Pancreas (tissue), 10 donors: Measurements from ENCODE around the gene NETO2. TPM values are rescaled to one million over a fixed set of nuclear protein-coding genes. Genes with fewer than 3 reads are reported as not detected.

ENCODE experiments used
- ATAC-seq, 4 donors: fragments of 200-7000 bp; cut with Tn5 transposase; one replicate each; pipeline versions ENCODE4 v1.8.0 to v1.9.1; 2020; ENCODE audit warnings: mild to moderate bottlenecking in 4 of 4, moderate library complexity in 4 of 4
- DNase-seq, 6 donors: peaks; one replicate each; pipeline ENCODE4 v3.0.0-alpha.2; 2020
- FAIRE-seq: peaks from 2 replicates; lab custom pipeline; 2012; peaks lifted over from hg19 to GRCh38; lab: Jason Lieb, UNC
- H3K27ac ChIP-seq, 4 donors: fragments of 200-600 bp; sonication (generic); 1 replicate in 3 of 4; 2 replicates in 1 of 4; pipeline versions ENCODE4 v1.5.0 to v1.8.0; 2020
- H3K27me3 ChIP-seq, 4 donors: fragments of 200-600 bp; one replicate each; pipeline ENCODE4 v1.8.0; 2021
- H3K36me3 ChIP-seq, 3 donors: fragments of 200-600 bp; sonication (generic) in 1 of 3; one replicate each; pipeline versions ENCODE4 v1.5.0 to v1.8.0; 2020 to 2021
- H3K4me1 ChIP-seq, 3 donors: fragments of 200-600 bp; one replicate each; pipeline ENCODE4 v1.8.0; 2021
- H3K4me3 ChIP-seq, 4 donors: fragments of 200-600 bp; sonication (generic) in 2 of 4; one replicate each; pipeline versions ENCODE4 v1.5.0 to v1.8.0; 2020 to 2021
- H3K9me3 ChIP-seq, 4 donors: fragments of 200-600 bp; one replicate each; pipeline ENCODE4 v1.8.0; 2021
- WGBS, 2 donors: extraction: QIAGEN DNeasy Blood & Tissue Kit; methylation state at CpG; one replicate each; pipeline ENCODE4 v1.1.7; 2013; 5-methylcytosine and 5-hydroxymethylcytosine counted together
- intact Hi-C, 3 donors: fragments of 100-400 bp; cut with DNase I; formaldehyde crosslinking; loops; one replicate each; pipeline versions ENCODE4 v1.11.1 to v1.14.2; 2022
- polyA plus RNA-seq, 2 donors: library from polyadenylated mRNA; stranded (reverse); fragments of 200-250 nt; gene quantifications; one replicate each; pipeline ENCODE4 v1.2.3, GENCODE V29; 2013
- total RNA-seq, 6 donors: library from RNA; stranded (reverse); fragmentation: NEBNext Ultra II Directional in 4 of 6; extraction: Animal tissue kit (Norgen Biotek cat#: 25700) in 4 of 6; gene quantifications; one replicate each; pipeline versions ENCODE4 v1.2.1 to v1.2.4, GENCODE V29; 2021 to 2023
- TF ChIP-seq, protein P1 (sequence below), 4 donors: fragments of 200-600 bp; sonication (generic) in 3 of 4; IDR thresholded peaks; one replicate each; pipeline versions ENCODE4 v1.5.0 to v1.8.0; 2021; ENCODE audit warnings: antibody characterized with exemption in 4 of 4
- donor health status: healthy with polysubstance abuse.
- donor health status: DM: no; HTN: no; CAD: no; lungs with moderate emphysema.
- donor health status: DM: no; HTN: no; CAD: no.
- donor health status: control.
- donor health status: control.
- donor health status: Bipolar disorder and iron deficiency.
- donor health status: DM: yes; HTN: yes; CAD: no.
- donor health status: DM: no; HTN: no; CAD: no.
- donor health status: DM: no; HTN: no; CAD: no.
- donor health status: DM: yes; HTN: yes; CAD: no.

NETO2 gene
- total and polyA plus RNA-seq, 8 donors: 0.12 to 2.9 (median 0.57) TPM

DNA sequence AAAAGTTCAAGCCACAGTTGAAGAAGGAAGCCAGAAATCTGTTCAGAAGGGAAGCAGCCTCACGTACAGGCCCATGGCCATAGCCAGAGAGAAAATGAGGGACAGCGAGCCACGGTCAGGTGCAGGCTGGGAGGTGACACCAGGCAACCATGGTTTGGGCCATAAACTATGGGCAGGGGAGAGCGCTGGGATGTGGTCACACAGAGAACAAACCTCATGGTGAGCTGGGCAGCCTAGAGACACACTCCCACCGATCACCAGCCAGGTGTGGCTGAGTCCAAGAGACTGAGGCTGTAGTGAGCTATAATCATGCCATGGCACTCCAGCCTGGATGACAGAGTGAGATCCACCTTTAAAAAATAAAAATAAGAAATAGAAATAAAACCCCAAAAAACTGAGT lies 76.5 kb downstream of the NETO2 start:
- no peaks in the 10 kb centered on the region for H3K9me3 ChIP-seq
- H3K4me1 ChIP-seq: no peaks in the 10 kb centered on the region
- ATAC-seq (no peak), FAIRE-seq (no peak), DNase-seq (no peak)
- WGBS, 2 donors: 86 to 94% methylated on average over 5 of the region's 5 CpGs
- intact Hi-C loops: no loop called here
- no peak overlapping the region for H3K4me3 ChIP-seq
- TF ChIP-seq, protein P1, sequence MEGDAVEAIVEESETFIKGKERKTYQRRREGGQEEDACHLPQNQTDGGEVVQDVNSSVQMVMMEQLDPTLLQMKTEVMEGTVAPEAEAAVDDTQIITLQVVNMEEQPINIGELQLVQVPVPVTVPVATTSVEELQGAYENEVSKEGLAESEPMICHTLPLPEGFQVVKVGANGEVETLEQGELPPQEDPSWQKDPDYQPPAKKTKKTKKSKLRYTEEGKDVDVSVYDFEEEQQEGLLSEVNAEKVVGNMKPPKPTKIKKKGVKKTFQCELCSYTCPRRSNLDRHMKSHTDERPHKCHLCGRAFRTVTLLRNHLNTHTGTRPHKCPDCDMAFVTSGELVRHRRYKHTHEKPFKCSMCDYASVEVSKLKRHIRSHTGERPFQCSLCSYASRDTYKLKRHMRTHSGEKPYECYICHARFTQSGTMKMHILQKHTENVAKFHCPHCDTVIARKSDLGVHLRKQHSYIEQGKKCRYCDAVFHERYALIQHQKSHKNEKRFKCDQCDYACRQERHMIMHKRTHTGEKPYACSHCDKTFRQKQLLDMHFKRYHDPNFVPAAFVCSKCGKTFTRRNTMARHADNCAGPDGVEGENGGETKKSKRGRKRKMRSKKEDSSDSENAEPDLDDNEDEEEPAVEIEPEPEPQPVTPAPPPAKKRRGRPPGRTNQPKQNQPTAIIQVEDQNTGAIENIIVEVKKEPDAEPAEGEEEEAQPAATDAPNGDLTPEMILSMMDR (IDR thresholded peaks at IDR 0.05): no peak
- no peaks in the 10 kb centered on the region for H3K27me3 ChIP-seq
- H3K27ac ChIP-seq: no peak overlapping the region
- H3K36me3 ChIP-seq: no peaks in the 10 kb centered on the region

DNA sequence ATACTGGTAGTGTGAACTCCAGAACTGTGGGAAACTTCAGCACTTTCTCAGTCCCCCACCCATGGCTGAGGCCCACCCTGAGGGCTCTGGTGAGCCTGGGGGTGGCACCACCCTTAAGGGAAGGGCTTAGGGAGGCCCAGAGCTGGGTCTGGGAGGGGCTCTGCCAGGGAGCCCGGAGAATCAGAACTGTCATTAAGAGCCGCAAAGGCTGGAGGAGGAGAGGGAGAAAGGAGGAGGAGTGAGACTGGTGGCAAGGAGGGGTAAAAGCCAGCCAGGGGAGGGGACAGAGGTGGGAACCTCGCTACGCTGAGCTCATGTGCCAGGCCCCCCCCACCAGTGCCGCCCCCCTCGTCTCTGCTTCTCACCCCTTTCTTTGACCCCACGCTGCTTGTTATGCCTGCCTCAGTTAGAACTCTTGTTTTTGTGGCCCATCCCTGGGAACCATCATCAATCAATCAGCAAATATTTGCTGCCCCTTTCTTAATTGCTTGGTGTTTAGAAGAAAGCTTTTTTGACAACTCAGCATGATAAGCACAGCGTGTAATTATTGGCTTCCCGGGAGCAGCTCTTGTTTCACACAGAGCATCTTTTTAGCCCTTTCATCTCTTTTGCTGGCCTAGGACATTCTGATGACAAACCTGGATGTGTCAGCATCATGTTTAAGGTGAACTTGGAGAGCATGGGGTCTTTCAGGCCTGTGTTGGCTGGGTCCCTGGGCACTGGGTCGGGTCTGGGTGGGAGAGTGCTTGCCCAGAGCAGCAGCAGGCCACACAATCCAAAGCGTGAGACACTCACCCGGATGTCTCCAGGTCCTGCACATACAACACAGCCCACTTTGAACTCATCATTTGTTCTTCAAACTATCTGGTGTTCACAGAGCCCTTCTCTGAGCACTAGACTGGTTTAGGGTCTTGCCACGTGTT lies 77.7 kb downstream of the NETO2 start:
- intact Hi-C loops: no loop called here
- Histone ChIP-seq H3K36me3 (no peaks in the 10 kb centered on the region), H3K9me3 (no peaks in the 10 kb centered on the region), H3K27ac (no peak overlapping the region), H3K27me3 (no peaks in the 10 kb centered on the region), H3K4me1 (no peaks in the 10 kb centered on the region), H3K4me3 (no peak overlapping the region)
- FAIRE-seq (no peak), DNase-seq (no peak), ATAC-seq (no peak)
- TF ChIP-seq, protein P1 (IDR thresholded peaks at IDR 0.05): no peak
- 40 to 49% methylated on average over 13 of the region's 13 CpGs for WGBS, 2 donors

DNA sequence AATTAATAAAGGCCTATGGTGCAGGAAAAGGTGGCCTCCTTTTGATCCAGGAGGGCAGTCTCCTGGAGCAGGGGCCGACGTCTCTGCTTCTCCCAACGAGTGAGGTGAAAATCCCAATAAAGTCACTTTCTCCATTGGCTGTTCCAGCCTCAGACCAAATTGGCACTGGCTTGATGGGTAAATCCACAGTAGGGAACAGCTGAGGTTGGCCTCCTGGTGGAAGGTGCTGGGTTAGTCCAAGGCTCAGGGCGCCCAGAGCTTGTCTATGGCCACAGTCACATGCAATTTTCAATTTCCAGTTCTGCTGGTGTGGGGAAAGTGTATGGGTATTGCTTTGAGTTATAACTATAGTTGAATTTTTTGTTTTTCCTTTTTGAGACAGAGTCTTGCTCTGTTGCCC lies 79.0 kb downstream of the NETO2 start:
- intact Hi-C loops: no loop called here
- H3K27ac ChIP-seq: no peak overlapping the region
- DNase-seq (no peak), FAIRE-seq (no peak), ATAC-seq (no peak)
- 74 to 88% methylated on average over 4 of the region's 4 CpGs for WGBS, 2 donors
- TF ChIP-seq, protein P1 (IDR thresholded peaks at IDR 0.05): no peak
- H3K36me3 ChIP-seq: no peaks in the 10 kb centered on the region
- H3K4me3 ChIP-seq: no peak overlapping the region
- H3K27me3 ChIP-seq: no peaks in the 10 kb centered on the region
- H3K4me1 ChIP-seq: no peaks in the 10 kb centered on the region
- H3K9me3 ChIP-seq: no peaks in the 10 kb centered on the region

DNA sequence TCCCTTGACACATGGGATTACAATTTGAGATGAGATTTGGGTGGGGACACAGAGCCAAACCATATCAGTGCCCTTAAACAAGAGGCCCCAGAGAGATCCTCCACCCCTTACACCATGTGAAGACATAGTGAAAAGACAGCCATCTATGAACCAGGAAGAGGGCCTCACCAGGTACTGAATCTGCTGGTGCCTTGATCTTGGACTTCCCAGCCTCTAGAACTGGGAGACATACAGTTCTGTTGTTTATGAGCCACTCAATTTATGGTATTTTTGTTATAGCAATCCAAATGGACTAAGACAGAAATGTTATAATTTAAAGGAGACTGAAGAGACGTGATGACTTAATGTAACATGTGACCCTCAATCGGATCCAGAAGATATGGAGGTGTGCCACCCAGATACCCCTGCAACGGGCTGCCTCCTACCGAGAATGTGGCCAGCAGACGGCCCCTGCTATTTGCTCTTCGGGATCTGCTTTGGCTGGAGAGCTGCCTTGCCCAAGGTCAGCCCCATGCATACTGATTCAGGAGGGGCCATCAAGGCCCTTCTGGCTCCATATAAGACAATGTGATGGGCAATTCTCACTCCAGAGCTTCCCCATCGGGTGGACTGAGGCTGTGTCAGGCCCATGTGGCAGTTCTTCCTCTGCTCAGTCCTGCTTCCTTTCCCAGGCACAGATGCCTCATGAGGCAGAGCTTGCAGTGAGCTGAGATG lies 80.6 kb downstream of the NETO2 start:
- no peaks in the 10 kb centered on the region for H3K36me3 ChIP-seq
- no peaks in the 10 kb centered on the region for H3K9me3 ChIP-seq
- H3K27ac ChIP-seq: no peak overlapping the region
- H3K4me3 ChIP-seq: no peak overlapping the region
- ATAC-seq: no peak
- no peak for FAIRE-seq
- no peaks in the 10 kb centered on the region for H3K27me3 ChIP-seq
- TF ChIP-seq, protein P1 (IDR thresholded peaks at IDR 0.05): no peak
- intact Hi-C loops: no loop called here
- H3K4me1 ChIP-seq: no peaks in the 10 kb centered on the region
- WGBS, 2 donors: 82 to 90% methylated on average over 7 of the region's 7 CpGs
- DNase-seq: no peak
